ENCODE results near the gene OR2AG2. TPM values are rescaled to one million over a fixed set of nuclear protein-coding genes. Genes with fewer than 3 reads are reported as not detected.

Gene OR2AG2
- total and polyA plus RNA-seq, 9 of the 15 experiments (the other 6 are each of a cell fraction or from before 2014, with no cell fraction given), result 0.15 to 0.91 (median 0.55) TPM

DNA sequence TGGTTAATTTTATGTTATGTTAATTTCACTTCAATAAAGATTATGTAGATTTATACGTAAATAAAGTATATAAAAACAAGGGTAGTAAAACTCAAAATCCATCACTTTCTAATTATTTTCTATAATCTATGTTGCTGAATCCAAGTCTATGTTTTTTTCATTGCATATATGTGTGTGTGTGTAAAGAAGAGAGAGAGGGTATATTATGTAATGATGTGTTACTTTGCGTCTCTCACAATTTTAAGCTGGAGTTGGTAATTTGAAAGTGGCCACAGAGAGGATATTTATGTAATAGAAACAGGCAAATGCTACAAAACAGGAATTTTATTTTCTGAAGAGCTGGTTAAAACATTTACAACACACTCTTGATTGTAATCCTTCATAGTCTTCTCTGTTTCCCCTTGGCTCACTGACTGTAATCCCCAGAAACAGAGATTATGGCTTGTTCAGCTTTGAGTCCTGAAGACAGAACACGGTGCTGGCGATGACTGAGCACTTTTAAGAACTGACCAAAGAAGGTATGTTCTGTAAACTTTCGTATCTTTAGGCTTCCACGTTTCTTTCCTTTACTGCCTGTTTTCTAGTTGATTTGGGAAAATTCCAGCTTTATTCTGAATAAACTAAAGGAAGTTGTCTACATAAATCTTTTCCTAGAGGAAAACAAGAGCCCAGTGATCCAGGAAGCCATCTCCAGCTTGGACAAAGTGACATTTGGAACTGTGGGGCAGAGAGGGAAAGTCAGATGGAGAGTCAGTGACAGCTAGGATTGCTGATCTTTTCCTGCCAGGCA is 43.6 kb downstream of the OR2AG2 start (continued):
- TF ChIP-seq, protein P1, sequence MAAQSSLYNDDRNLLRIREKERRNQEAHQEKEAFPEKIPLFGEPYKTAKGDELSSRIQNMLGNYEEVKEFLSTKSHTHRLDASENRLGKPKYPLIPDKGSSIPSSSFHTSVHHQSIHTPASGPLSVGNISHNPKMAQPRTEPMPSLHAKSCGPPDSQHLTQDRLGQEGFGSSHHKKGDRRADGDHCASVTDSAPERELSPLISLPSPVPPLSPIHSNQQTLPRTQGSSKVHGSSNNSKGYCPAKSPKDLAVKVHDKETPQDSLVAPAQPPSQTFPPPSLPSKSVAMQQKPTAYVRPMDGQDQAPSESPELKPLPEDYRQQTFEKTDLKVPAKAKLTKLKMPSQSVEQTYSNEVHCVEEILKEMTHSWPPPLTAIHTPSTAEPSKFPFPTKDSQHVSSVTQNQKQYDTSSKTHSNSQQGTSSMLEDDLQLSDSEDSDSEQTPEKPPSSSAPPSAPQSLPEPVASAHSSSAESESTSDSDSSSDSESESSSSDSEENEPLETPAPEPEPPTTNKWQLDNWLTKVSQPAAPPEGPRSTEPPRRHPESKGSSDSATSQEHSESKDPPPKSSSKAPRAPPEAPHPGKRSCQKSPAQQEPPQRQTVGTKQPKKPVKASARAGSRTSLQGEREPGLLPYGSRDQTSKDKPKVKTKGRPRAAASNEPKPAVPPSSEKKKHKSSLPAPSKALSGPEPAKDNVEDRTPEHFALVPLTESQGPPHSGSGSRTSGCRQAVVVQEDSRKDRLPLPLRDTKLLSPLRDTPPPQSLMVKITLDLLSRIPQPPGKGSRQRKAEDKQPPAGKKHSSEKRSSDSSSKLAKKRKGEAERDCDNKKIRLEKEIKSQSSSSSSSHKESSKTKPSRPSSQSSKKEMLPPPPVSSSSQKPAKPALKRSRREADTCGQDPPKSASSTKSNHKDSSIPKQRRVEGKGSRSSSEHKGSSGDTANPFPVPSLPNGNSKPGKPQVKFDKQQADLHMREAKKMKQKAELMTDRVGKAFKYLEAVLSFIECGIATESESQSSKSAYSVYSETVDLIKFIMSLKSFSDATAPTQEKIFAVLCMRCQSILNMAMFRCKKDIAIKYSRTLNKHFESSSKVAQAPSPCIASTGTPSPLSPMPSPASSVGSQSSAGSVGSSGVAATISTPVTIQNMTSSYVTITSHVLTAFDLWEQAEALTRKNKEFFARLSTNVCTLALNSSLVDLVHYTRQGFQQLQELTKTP (IDR thresholded peaks at IDR 0.05; ENCODE audit: low read depth in 1 of 2, partially characterized antibody in 2 of 2), result no peak
- TF ChIP-seq, protein P2, sequence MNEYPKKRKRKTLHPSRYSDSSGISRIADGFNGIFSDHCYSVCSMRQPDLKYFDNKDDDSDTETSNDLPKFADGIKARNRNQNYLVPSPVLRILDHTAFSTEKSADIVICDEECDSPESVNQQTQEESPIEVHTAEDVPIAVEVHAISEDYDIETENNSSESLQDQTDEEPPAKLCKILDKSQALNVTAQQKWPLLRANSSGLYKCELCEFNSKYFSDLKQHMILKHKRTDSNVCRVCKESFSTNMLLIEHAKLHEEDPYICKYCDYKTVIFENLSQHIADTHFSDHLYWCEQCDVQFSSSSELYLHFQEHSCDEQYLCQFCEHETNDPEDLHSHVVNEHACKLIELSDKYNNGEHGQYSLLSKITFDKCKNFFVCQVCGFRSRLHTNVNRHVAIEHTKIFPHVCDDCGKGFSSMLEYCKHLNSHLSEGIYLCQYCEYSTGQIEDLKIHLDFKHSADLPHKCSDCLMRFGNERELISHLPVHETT (CRISPR knock-in tag; conservative IDR thresholded peaks at IDR 0.05 in 1 of 2, IDR thresholded peaks at IDR 0.05 in 1 of 2), result peak in 1 of 2 experiments; percentile 70; a peak in 2 of 4 replicates
- TF ChIP-seq HMGN3 (IDR thresholded peaks at IDR 0.05; ENCODE audit: borderline replicate concordance, extremely low read depth, insufficient read length, low read depth, low read length) (no peak), SPI1 (IDR thresholded peaks at IDR 0.05; ENCODE audit: borderline replicate concordance, low read depth, low read length) (no peak), U2AF2 (optimal IDR thresholded peaks at IDR 0.05; ENCODE audit: low read depth, low read length) (no peak), OTX1 (CRISPR knock-in tag; IDR thresholded peaks at IDR 0.05) (no peak), DMBX1 (CRISPR knock-in tag; IDR thresholded peaks at IDR 0.05; ENCODE audit: borderline replicate concordance) (peak; percentile 38; the same call in 1 of the 2 replicates), CBFB (CRISPR knock-in tag; IDR thresholded peaks at IDR 0.05) (no peak), ATF1 (CRISPR knock-in tag; IDR thresholded peaks at IDR 0.05) (no peak), ATF1 (tag; IDR thresholded peaks at IDR 0.05) (no peak), ESRRA (IDR thresholded peaks at IDR 0.05; ENCODE audit: borderline replicate concordance, low read depth) (no peak), ETV5 (CRISPR knock-in tag; IDR thresholded peaks at IDR 0.05; ENCODE audit: low read depth) (no peak), ZNF785 (CRISPR knock-in tag; IDR thresholded peaks at IDR 0.05) (no peak), NRF1 (conservative IDR thresholded peaks at IDR 0.05 in 1 of 2, IDR thresholded peaks at IDR 0.05 in 1 of 2) (no peak)
- TF ChIP-seq, protein P3, sequence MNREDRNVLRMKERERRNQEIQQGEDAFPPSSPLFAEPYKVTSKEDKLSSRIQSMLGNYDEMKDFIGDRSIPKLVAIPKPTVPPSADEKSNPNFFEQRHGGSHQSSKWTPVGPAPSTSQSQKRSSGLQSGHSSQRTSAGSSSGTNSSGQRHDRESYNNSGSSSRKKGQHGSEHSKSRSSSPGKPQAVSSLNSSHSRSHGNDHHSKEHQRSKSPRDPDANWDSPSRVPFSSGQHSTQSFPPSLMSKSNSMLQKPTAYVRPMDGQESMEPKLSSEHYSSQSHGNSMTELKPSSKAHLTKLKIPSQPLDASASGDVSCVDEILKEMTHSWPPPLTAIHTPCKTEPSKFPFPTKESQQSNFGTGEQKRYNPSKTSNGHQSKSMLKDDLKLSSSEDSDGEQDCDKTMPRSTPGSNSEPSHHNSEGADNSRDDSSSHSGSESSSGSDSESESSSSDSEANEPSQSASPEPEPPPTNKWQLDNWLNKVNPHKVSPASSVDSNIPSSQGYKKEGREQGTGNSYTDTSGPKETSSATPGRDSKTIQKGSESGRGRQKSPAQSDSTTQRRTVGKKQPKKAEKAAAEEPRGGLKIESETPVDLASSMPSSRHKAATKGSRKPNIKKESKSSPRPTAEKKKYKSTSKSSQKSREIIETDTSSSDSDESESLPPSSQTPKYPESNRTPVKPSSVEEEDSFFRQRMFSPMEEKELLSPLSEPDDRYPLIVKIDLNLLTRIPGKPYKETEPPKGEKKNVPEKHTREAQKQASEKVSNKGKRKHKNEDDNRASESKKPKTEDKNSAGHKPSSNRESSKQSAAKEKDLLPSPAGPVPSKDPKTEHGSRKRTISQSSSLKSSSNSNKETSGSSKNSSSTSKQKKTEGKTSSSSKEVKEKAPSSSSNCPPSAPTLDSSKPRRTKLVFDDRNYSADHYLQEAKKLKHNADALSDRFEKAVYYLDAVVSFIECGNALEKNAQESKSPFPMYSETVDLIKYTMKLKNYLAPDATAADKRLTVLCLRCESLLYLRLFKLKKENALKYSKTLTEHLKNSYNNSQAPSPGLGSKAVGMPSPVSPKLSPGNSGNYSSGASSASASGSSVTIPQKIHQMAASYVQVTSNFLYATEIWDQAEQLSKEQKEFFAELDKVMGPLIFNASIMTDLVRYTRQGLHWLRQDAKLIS (CRISPR knock-in tag; IDR thresholded peaks at IDR 0.05), result no peak
- TF ChIP-seq, protein P4, sequence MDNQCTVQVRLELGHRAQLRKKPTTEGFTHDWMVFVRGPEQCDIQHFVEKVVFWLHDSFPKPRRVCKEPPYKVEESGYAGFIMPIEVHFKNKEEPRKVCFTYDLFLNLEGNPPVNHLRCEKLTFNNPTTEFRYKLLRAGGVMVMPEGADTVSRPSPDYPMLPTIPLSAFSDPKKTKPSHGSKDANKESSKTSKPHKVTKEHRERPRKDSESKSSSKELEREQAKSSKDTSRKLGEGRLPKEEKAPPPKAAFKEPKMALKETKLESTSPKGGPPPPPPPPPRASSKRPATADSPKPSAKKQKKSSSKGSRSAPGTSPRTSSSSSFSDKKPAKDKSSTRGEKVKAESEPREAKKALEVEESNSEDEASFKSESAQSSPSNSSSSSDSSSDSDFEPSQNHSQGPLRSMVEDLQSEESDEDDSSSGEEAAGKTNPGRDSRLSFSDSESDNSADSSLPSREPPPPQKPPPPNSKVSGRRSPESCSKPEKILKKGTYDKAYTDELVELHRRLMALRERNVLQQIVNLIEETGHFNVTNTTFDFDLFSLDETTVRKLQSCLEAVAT (IDR thresholded peaks at IDR 0.05), result no peak

Data from K562 (cell line).